GM12891 (cell line): Measurements from ENCODE around the gene DOCK4.

Experiments used
- POLR2A ChIP-seq: IDR thresholded peaks from 2 replicates; pipeline ENCODE4 v1.6.1; 2011; ENCODE audit warnings: low read depth, low read length, control low read depth
- POLR2AphosphoS5 ChIP-seq: IDR thresholded peaks from 2 replicates; pipeline ENCODE4 v1.6.1; 2011; ENCODE audit warnings: low read depth, low read length, control low read depth
- SPI1 ChIP-seq: IDR thresholded peaks from 2 replicates; pipeline ENCODE4 v1.6.1; 2011; ENCODE audit warnings: low read depth, low read length, control low read depth
- TAF1 ChIP-seq: IDR thresholded peaks from 2 replicates; pipeline ENCODE4 v1.6.1; 2011; ENCODE audit warnings: low read depth, low read length, control low read depth

DNA sequence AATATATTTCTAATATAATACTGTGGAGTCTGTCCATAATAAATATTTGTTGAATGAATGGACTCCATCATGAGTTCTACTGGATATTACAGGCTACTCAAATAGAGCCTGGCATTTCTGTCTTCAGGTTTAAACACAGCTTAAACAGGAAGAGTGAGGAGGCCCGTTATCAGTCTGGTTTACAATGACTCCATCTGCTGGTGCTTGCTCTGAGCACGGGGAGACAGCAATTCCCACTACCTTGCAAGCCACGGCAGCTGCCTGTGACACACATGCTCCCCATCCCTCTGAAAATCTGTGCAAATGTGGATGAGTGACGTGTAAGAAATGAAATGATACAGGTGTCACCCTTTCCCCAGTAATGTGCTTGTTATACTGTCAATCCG lies 350.4 kb downstream of the DOCK4 start:
- TF ChIP-seq POLR2A (no peak), POLR2AphosphoS5 (no peak), TAF1 (no peak), SPI1 (no peak)
